Hepatocyte (in vitro differentiated cells): ENCODE data around the gene TNPO3. TPM values are rescaled to one million over a fixed set of nuclear protein-coding genes. Genes with fewer than 3 reads are reported as not detected.

Experiments
- DNase-seq: peaks from one replicate; pipeline ENCODE4 v3.0.0-alpha.2; 2016; ENCODE audit warnings: low spot score
- H2AFZ ChIP-seq: fragments of 200-600 bp; sonication (generic); 2 replicates; pipeline ENCODE4 v1.6.0; 2016; ENCODE audit warnings: antibody characterized with exemption, mild to moderate bottlenecking
- H3K27ac ChIP-seq: fragments of 200-600 bp; sonication (generic); 2 replicates; pipeline ENCODE4 v1.5.1; 2016; ENCODE audit warnings: mild to moderate bottlenecking
- H3K27me3 ChIP-seq: fragments of 200-600 bp; sonication (generic); 2 replicates; pipeline ENCODE4 v1.6.1; 2016
- H3K36me3 ChIP-seq: fragments of 200-600 bp; sonication (generic); replicated peaks from 2 replicates; pipeline ENCODE4 v1.5.1; 2016; ENCODE audit warnings: low read depth; ENCODE audit not compliant: insufficient read depth
- H3K4me1 ChIP-seq: fragments of 200-600 bp; sonication (generic); 2 replicates; pipeline ENCODE4 v1.5.1; 2016; ENCODE audit warnings: mild to moderate bottlenecking, moderate library complexity; ENCODE audit not compliant: insufficient read depth
- H3K4me2 ChIP-seq: fragments of 200-600 bp; sonication (generic); 2 replicates; pipeline ENCODE4 v1.6.0; 2016
- H3K4me3 ChIP-seq: fragments of 200-600 bp; sonication (generic); 2 replicates; pipeline ENCODE4 v1.5.1; 2016; ENCODE audit warnings: mild to moderate bottlenecking
- H3K79me2 ChIP-seq: fragments of 200-600 bp; sonication (generic); 2 replicates; pipeline ENCODE4 v1.6.0; 2017; ENCODE audit warnings: mild to moderate bottlenecking
- H3K9me2 ChIP-seq: fragments of 200-600 bp; sonication (generic); replicated peaks from 2 replicates; pipeline ENCODE4 v1.6.0; 2017; ENCODE audit warnings: mild to moderate bottlenecking; ENCODE audit not compliant: insufficient read depth
- H3K9me3 ChIP-seq: fragments of 200-600 bp; sonication (generic); 2 replicates; pipeline ENCODE4 v1.5.1; 2016; ENCODE audit warnings: low read depth, mild to moderate bottlenecking
- H4K20me1 ChIP-seq: fragments of 200-600 bp; sonication (generic); 2 replicates; pipeline ENCODE4 v1.6.0; 2016; ENCODE audit warnings: mild to moderate bottlenecking; ENCODE audit not compliant: insufficient read depth, poor library complexity, severe bottlenecking
- CTCF ChIP-seq: fragments of 200-600 bp; sonication (generic); IDR thresholded peaks from 2 replicates; pipeline ENCODE4 v1.5.1; 2016; ENCODE audit warnings: antibody characterized with exemption, mild to moderate bottlenecking; ENCODE audit not compliant: poor library complexity
- EZH2 ChIP-seq: fragments of 200-600 bp; sonication (generic); IDR thresholded peaks from 2 replicates; pipeline ENCODE4 v1.6.1; 2016; ENCODE audit warnings: antibody characterized with exemption, mild to moderate bottlenecking, borderline replicate concordance
- EZH2phosphoT487 ChIP-seq: fragments of 200-600 bp; sonication (generic); IDR thresholded peaks from one replicate; pipeline ENCODE4 v1.6.1; 2018; ENCODE audit warnings: antibody characterized with exemption, mild to moderate bottlenecking, low read depth, moderate library complexity; ENCODE audit not compliant: unreplicated experiment, severe bottlenecking
- WGBS: methylation state at CpG from one replicate; pipeline ENCODE4 v1.1.6; 2016; ENCODE audit warnings: low lambda C conversion rate; ENCODE audit errors: missing lambda C conversion rate; 5-methylcytosine and 5-hydroxymethylcytosine counted together
- polyA plus RNA-seq: library from polyadenylated mRNA; unstranded; fragments of >200 nt; fragmentation: Nextera tagmentation; extraction: Ambion mirVana; gene quantifications from 2 replicates; pipeline ENCODE4 v1.2.1, GENCODE V29; 2016
- total RNA-seq: library from RNA; depleted of rRNA; stranded (reverse); fragments of >200 nt; gene quantifications from 2 replicates; pipeline ENCODE4 v1.2.3, GENCODE V29; 2014

The TNPO3 gene
- total and polyA plus RNA-seq, 2 experiments from 2014 or later = 19.9 to 35.4 TPM

- Histone ChIP-seq H3K4me3 (no peak overlapping the region), H3K27me3 (no peaks in the 10 kb centered on the region), H3K79me2 (peaks cover 19% of the 10 kb centered on the region), H3K27ac (no peak overlapping the region), H3K4me1 (no peaks in the 10 kb centered on the region), H3K36me3 (no peaks in the 10 kb centered on the region), H2AFZ (no peak overlapping the region), H3K9me3 (no peaks in the 10 kb centered on the region), H4K20me1 (peaks cover 7% of the 10 kb centered on the region), H3K9me2 (no peaks in the 10 kb centered on the region), H3K4me2 (no peak overlapping the region)
- no peak for DNase-seq
- WGBS = 80% methylated on average over 4 of the region's 4 CpGs
- TF ChIP-seq CTCF (no peak), EZH2phosphoT487 (no peak), EZH2 (no peak)
Observed at GRCh38 chr7:129007572-129007971, 47.3 kb downstream of the TNPO3 start.

- no peak overlapping the region for H3K4me2 ChIP-seq
- DNase-seq = no peak
- H4K20me1 ChIP-seq = peaks cover 7% of the 10 kb centered on the region
- H3K4me1 ChIP-seq = no peaks in the 10 kb centered on the region
- no peak overlapping the region for H2AFZ ChIP-seq
- 89% methylated on average over 3 of the region's 3 CpGs for WGBS
- H3K36me3 ChIP-seq = no peaks in the 10 kb centered on the region
- H3K79me2 ChIP-seq = peaks cover 12% of the 10 kb centered on the region
- no peak overlapping the region for H3K4me3 ChIP-seq
- no peak overlapping the region for H3K27ac ChIP-seq
- H3K27me3 ChIP-seq = no peaks in the 10 kb centered on the region
- H3K9me3 ChIP-seq = no peaks in the 10 kb centered on the region
- TF ChIP-seq EZH2phosphoT487 (no peak), CTCF (no peak), EZH2 (no peak)
- no peaks in the 10 kb centered on the region for H3K9me2 ChIP-seq
Observed at GRCh38 chr7:129006636-129007414, 48.1 kb downstream of the TNPO3 start.

- TF ChIP-seq CTCF = no peak
- no peak for TF ChIP-seq EZH2
- TF ChIP-seq EZH2phosphoT487 = no peak
- no peak for DNase-seq
- Histone ChIP-seq H2AFZ (no peak overlapping the region), H3K4me1 (no peaks in the 10 kb centered on the region), H3K36me3 (peaks cover 2% of the 10 kb centered on the region), H4K20me1 (peaks cover 7% of the 10 kb centered on the region), H3K9me3 (no peaks in the 10 kb centered on the region), H3K4me2 (no peak overlapping the region), H3K27me3 (no peaks in the 10 kb centered on the region), H3K9me2 (no peaks in the 10 kb centered on the region), H3K79me2 (peaks cover 4% of the 10 kb centered on the region), H3K27ac (no peak overlapping the region), H3K4me3 (no peak overlapping the region)
- WGBS = 91% methylated on average over 4 of the region's 4 CpGs
Observed at GRCh38 chr7:129005186-129005585, 49.7 kb downstream of the TNPO3 start.
